Glutamatergic neuron (in vitro differentiated cells): ENCODE data around the gene RAP1GAP. TPM values are rescaled to one million over a fixed set of nuclear protein-coding genes. Genes with fewer than 3 reads are reported as not detected.

Experiments used
- DNase-seq: peaks from one replicate; pipeline ENCODE4 v3.0.0; 2022
- H3K27ac Mint-ChIP-seq: one replicate; pipeline ENCODE4 v1.8.0; 2020; ENCODE audit warnings: mild to moderate bottlenecking, mixed read lengths, inconsistent platforms; ENCODE audit not compliant: unreplicated experiment
- H3K27me3 Mint-ChIP-seq: one replicate; pipeline ENCODE4 v1.8.0; 2020; ENCODE audit warnings: mild to moderate bottlenecking, moderate library complexity, mixed read lengths, inconsistent platforms; ENCODE audit not compliant: unreplicated experiment
- H3K36me3 Mint-ChIP-seq: one replicate; pipeline ENCODE4 v1.8.0; 2020; ENCODE audit warnings: mild to moderate bottlenecking, mixed read lengths, inconsistent platforms; ENCODE audit not compliant: unreplicated experiment
- H3K4me1 Mint-ChIP-seq: one replicate; pipeline ENCODE4 v1.8.0; 2020; ENCODE audit warnings: mild to moderate bottlenecking, low read depth, mixed read lengths, inconsistent platforms; ENCODE audit not compliant: unreplicated experiment
- H3K4me3 Mint-ChIP-seq: one replicate; pipeline ENCODE4 v1.8.0; 2020; ENCODE audit warnings: mild to moderate bottlenecking, mixed read lengths, inconsistent platforms; ENCODE audit not compliant: unreplicated experiment
- H3K9me3 Mint-ChIP-seq: one replicate; pipeline ENCODE4 v1.8.0; 2020; ENCODE audit warnings: mild to moderate bottlenecking, moderate library complexity, mixed read lengths, inconsistent platforms; ENCODE audit not compliant: unreplicated experiment
- CTCF ChIP-seq: fragments of 200-600 bp; sonication (generic); IDR thresholded peaks from one replicate; pipeline ENCODE4 v1.5.0; 2021; ENCODE audit not compliant: partially characterized antibody, unreplicated experiment
- total RNA-seq: library from RNA; stranded (reverse); fragmentation: NEBNext Ultra II Directional; extraction: Animal tissue kit (Norgen Biotek cat#: 25700); gene quantifications from one replicate; pipeline ENCODE4 v1.2.1, GENCODE V29; 2021; ENCODE audit not compliant: unreplicated experiment

Gene RAP1GAP
- total RNA-seq, 1 donor from 2014 or later: 4.8 TPM

GRCh38 chr1:21662426-21663247 lies 6.5 kb downstream of the RAP1GAP start:
- DNase-seq: no peak
- Mint-ChIP-seq H3K9me3 (peaks cover 9% of the 10 kb centered on the region), H3K27ac (no peak overlapping the region), H3K36me3 (no peaks in the 10 kb centered on the region), H3K4me3 (no peak overlapping the region), H3K27me3 (peaks cover 15% of the 10 kb centered on the region), H3K4me1 (peaks cover 15% of the 10 kb centered on the region)
- no peak for TF ChIP-seq CTCF

- TF ChIP-seq CTCF: no peak
- no peak for DNase-seq
- H3K4me1 Mint-ChIP-seq: peaks cover 14% of the 10 kb centered on the region
- H3K9me3 Mint-ChIP-seq: peaks cover 5% of the 10 kb centered on the region
- peaks cover 13% of the 10 kb centered on the region for H3K27me3 Mint-ChIP-seq
- H3K27ac Mint-ChIP-seq: no peak overlapping the region
- no peak overlapping the region for H3K4me3 Mint-ChIP-seq
- H3K36me3 Mint-ChIP-seq: no peaks in the 10 kb centered on the region
Measured at GRCh38 chr1:21661886-21662285, 7.3 kb downstream of the RAP1GAP start.

GRCh38 chr1:21659924-21660326 lies 9.2 kb downstream of the RAP1GAP start:
- Mint-ChIP-seq H3K36me3 (no peaks in the 10 kb centered on the region), H3K27me3 (peaks cover 11% of the 10 kb centered on the region), H3K9me3 (no peaks in the 10 kb centered on the region), H3K27ac (no peak overlapping the region), H3K4me3 (peak overlapping the region; percentile 63), H3K4me1 (peaks cover 12% of the 10 kb centered on the region)
- TF ChIP-seq CTCF: no peak
- DNase-seq: no peak

GRCh38 chr1:21659099-21659923 lies 9.8 kb downstream of the RAP1GAP start:
- DNase-seq: peak; percentile 82
- H3K4me3 Mint-ChIP-seq: peak overlapping the region; percentile 63

More at GRCh38 chr1:21659099-21659923, 9.8 kb downstream of the RAP1GAP start:
- peaks cover 8% of the 10 kb centered on the region for H3K27me3 Mint-ChIP-seq
- peak; percentile 95 for TF ChIP-seq CTCF
- H3K9me3 Mint-ChIP-seq: no peaks in the 10 kb centered on the region
- H3K27ac Mint-ChIP-seq: no peak overlapping the region
- peaks cover 10% of the 10 kb centered on the region for H3K4me1 Mint-ChIP-seq
- H3K36me3 Mint-ChIP-seq: no peaks in the 10 kb centered on the region
